ENCODE results near the gene IRS2.

Gene IRS2

DNA sequence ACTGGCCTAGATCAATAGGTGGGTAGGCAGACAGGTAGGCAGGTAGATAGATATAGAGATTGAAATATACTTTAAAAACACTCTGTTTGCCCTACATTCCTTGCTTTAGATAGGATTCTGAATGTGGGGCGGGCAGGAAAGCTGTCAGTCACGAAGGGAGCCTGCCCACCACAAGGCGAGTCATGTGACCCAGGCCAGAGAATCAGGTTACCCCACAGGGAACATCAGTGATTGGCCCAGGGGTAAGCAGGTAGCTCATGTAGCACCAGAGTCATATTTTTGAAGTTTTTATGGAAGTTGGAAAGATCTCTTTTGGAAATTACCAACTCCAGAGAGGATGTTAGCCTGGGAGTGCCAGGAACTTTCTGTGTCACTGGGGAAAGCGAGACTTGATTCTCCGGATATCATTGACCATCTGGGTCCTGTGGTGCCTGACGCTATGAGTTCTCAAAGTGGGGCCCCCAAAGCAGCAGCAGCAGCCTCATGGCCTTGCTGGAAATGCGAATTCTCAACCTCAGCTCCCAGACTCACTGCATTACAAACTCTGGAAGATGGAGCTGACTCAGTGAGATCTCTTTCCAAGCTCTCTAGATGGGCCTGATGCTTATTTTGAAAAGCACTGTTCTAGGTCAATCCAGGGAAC, 60.3 kb downstream of the IRS2 start:
- Histone ChIP-seq H3K27me3 (ENCODE audit: insufficient read depth, low read length) (no peaks in the 10 kb centered on the region), H3K27ac (ENCODE audit: low read length) (no peak overlapping the region), H3K4me1 (ENCODE audit: insufficient read depth, low read length) (peaks cover 11% of the 10 kb centered on the region; the same call in 1 of the 2 replicates), H3K36me3 (ENCODE audit: insufficient read depth, low read depth, low read length) (no peaks in the 10 kb centered on the region), H3K9ac (ENCODE audit: low read depth, low read length) (no peak overlapping the region), H3K9me3 (ENCODE audit: insufficient read depth, low read depth, low read length) (no peaks in the 10 kb centered on the region), H3K4me3 (ENCODE audit: low read length) (no peak overlapping the region)

DNA sequence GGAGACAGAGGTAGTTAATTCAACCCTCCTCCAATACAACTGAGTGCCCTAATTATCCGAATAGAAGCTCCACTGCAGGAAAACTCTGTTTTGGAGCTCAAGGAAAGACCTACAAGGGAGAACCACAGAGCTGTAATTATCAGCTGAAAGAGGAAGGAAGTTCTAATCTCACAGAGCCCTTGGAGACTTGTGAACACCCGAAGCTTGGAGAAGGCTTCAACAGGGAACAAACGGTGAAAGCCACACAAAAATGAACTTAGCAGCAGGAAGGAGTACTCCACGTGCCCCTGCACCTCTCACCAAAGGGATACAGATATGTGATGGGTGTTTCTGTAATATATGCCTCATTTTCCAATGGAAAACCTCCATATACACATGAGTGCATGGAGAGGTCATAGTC, 61.1 kb downstream of the IRS2 start:
- H3K9me3 ChIP-seq (ENCODE audit: insufficient read depth, low read depth, low read length): no peaks in the 10 kb centered on the region
- H3K9ac ChIP-seq (ENCODE audit: low read depth, low read length): no peak overlapping the region
- H3K4me3 ChIP-seq (ENCODE audit: low read length): no peak overlapping the region
- no peaks in the 10 kb centered on the region for H3K36me3 ChIP-seq (ENCODE audit: insufficient read depth, low read depth, low read length)
- H3K4me1 ChIP-seq (ENCODE audit: insufficient read depth, low read length): peaks cover 11% of the 10 kb centered on the region; the same call in 1 of the 2 replicates
- H3K27ac ChIP-seq (ENCODE audit: low read length): no peak overlapping the region
- H3K27me3 ChIP-seq (ENCODE audit: insufficient read depth, low read length): no peaks in the 10 kb centered on the region

- H3K27ac ChIP-seq (ENCODE audit: low read length): no peak overlapping the region
- peaks cover 10% of the 10 kb centered on the region; the same call in 1 of the 2 replicates for H3K4me1 ChIP-seq (ENCODE audit: insufficient read depth, low read length)
- no peaks in the 10 kb centered on the region for H3K27me3 ChIP-seq (ENCODE audit: insufficient read depth, low read length)
- no peaks in the 10 kb centered on the region for H3K36me3 ChIP-seq (ENCODE audit: insufficient read depth, low read depth, low read length)
- no peaks in the 10 kb centered on the region for H3K9me3 ChIP-seq (ENCODE audit: insufficient read depth, low read depth, low read length)
- no peak overlapping the region for H3K9ac ChIP-seq (ENCODE audit: low read depth, low read length)
- H3K4me3 ChIP-seq (ENCODE audit: low read length): no peak overlapping the region
Measured at GRCh38 chr13:109724603-109725002, 61.8 kb downstream of the IRS2 start.

DNA sequence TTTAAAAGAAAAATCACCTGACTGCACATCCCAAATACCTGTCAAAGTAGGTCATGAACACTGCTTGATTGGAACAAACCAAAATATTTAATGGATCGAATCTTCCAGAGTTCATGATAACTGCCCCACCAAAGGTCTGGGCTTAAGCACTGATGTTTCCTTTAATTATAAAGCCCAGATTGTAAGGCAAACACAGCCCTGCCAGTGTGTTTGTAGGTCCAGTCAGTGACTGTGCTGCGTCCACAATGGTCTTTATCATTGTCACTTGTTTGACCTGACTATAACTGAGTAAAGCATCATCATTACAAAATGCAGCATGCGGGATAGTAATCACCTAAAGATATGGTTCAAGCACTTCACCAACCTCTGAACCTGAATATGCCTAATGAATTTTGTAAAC, 63.3 kb downstream of the IRS2 start:
- Histone ChIP-seq H3K9ac (ENCODE audit: low read depth, low read length) (no peak overlapping the region), H3K27me3 (ENCODE audit: insufficient read depth, low read length) (no peaks in the 10 kb centered on the region), H3K4me1 (ENCODE audit: insufficient read depth, low read length) (peaks cover 3% of the 10 kb centered on the region; the same call in 1 of the 2 replicates), H3K27ac (ENCODE audit: low read length) (no peak overlapping the region), H3K9me3 (ENCODE audit: insufficient read depth, low read depth, low read length) (no peaks in the 10 kb centered on the region), H3K36me3 (ENCODE audit: insufficient read depth, low read depth, low read length) (no peaks in the 10 kb centered on the region), H3K4me3 (ENCODE audit: low read length) (no peak overlapping the region)

GRCh38 chr13:109722068-109722467, 64.3 kb downstream of the IRS2 start:
- H3K9ac ChIP-seq (ENCODE audit: low read depth, low read length): no peak overlapping the region
- no peak overlapping the region for H3K4me3 ChIP-seq (ENCODE audit: low read length)
- no peaks in the 10 kb centered on the region for H3K36me3 ChIP-seq (ENCODE audit: insufficient read depth, low read depth, low read length)
- no peaks in the 10 kb centered on the region for H3K9me3 ChIP-seq (ENCODE audit: insufficient read depth, low read depth, low read length)
- no peak overlapping the region for H3K27ac ChIP-seq (ENCODE audit: low read length)
- H3K27me3 ChIP-seq (ENCODE audit: insufficient read depth, low read length): no peaks in the 10 kb centered on the region
- H3K4me1 ChIP-seq (ENCODE audit: insufficient read depth, low read length): peaks cover 3% of the 10 kb centered on the region; the same call in 1 of the 2 replicates

GRCh38 chr13:109720758-109721184, 65.6 kb downstream of the IRS2 start:
- Histone ChIP-seq H3K9me3 (ENCODE audit: insufficient read depth, low read depth, low read length) (no peaks in the 10 kb centered on the region), H3K27me3 (ENCODE audit: insufficient read depth, low read length) (no peaks in the 10 kb centered on the region), H3K4me1 (ENCODE audit: insufficient read depth, low read length) (peaks cover 3% of the 10 kb centered on the region; the same call in 1 of the 2 replicates), H3K27ac (ENCODE audit: low read length) (no peak overlapping the region), H3K36me3 (ENCODE audit: insufficient read depth, low read depth, low read length) (no peaks in the 10 kb centered on the region), H3K9ac (ENCODE audit: low read depth, low read length) (no peak overlapping the region), H3K4me3 (ENCODE audit: low read length) (no peak overlapping the region)

GRCh38 chr13:109719962-109720646, 66.3 kb downstream of the IRS2 start:
- Histone ChIP-seq H3K9ac (ENCODE audit: low read depth, low read length) (no peak overlapping the region), H3K9me3 (ENCODE audit: insufficient read depth, low read depth, low read length) (no peaks in the 10 kb centered on the region), H3K4me3 (ENCODE audit: low read length) (no peak overlapping the region), H3K4me1 (ENCODE audit: insufficient read depth, low read length) (peaks cover 3% of the 10 kb centered on the region; the same call in 1 of the 2 replicates), H3K36me3 (ENCODE audit: insufficient read depth, low read depth, low read length) (no peaks in the 10 kb centered on the region), H3K27ac (ENCODE audit: low read length) (no peak overlapping the region), H3K27me3 (ENCODE audit: insufficient read depth, low read length) (no peaks in the 10 kb centered on the region)

DNA sequence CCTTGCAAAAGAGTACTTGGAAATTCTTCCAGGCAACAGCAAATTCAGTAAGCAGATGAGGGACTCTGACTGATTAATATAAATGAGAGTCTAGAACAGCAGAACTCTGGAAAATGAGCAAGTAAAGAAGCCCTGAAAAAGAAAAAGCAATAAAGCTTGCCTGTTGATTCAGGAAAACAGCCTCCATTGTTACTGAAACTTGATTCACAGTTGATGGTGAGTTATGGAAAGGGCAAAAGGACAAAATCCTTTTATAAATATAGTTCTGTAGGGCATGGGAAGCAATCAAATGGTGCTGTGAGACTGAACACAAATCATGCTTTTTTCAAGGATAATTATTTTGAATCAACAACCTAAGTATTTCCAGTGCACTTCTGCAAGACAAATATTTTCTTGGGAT, 67.7 kb downstream of the IRS2 start:
- H3K27ac ChIP-seq (ENCODE audit: low read length): no peak overlapping the region
- H3K9ac ChIP-seq (ENCODE audit: low read depth, low read length): no peak overlapping the region
- H3K9me3 ChIP-seq (ENCODE audit: insufficient read depth, low read depth, low read length): no peaks in the 10 kb centered on the region
- H3K27me3 ChIP-seq (ENCODE audit: insufficient read depth, low read length): no peaks in the 10 kb centered on the region
- peaks cover 3% of the 10 kb centered on the region; the same call in 1 of the 2 replicates for H3K4me1 ChIP-seq (ENCODE audit: insufficient read depth, low read length)
- H3K36me3 ChIP-seq (ENCODE audit: insufficient read depth, low read depth, low read length): no peaks in the 10 kb centered on the region
- H3K4me3 ChIP-seq (ENCODE audit: low read length): no peak overlapping the region

DNA sequence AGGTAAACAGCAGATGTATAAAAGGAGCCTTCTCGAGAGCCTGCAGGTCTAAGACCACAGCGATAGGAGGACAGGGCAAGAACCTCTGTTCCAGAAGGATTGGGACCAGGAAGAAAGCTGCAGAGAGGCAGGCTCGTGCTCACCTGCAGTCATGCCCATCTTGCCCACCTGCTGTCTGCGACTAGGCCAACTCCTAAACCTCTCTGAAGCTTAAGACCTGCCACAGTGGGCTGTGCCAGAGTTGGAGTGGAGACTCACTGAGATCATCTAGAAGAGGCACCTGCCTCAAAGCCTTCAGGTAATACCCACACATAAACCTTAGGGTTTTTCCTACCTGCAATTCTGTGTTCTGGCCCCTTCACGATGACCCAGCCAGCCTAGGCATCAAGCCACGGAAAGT, 68.7 kb downstream of the IRS2 start:
- H3K4me3 ChIP-seq (ENCODE audit: low read length): no peak overlapping the region
- no peak overlapping the region for H3K9ac ChIP-seq (ENCODE audit: low read depth, low read length)
- H3K27ac ChIP-seq (ENCODE audit: low read length): no peak overlapping the region
- no peaks in the 10 kb centered on the region for H3K36me3 ChIP-seq (ENCODE audit: insufficient read depth, low read depth, low read length)
- H3K27me3 ChIP-seq (ENCODE audit: insufficient read depth, low read length): no peaks in the 10 kb centered on the region
- H3K9me3 ChIP-seq (ENCODE audit: insufficient read depth, low read depth, low read length): no peaks in the 10 kb centered on the region
- H3K4me1 ChIP-seq (ENCODE audit: insufficient read depth, low read length): peaks cover under 1% of the 10 kb centered on the region; the same call in 1 of the 2 replicates

DNA sequence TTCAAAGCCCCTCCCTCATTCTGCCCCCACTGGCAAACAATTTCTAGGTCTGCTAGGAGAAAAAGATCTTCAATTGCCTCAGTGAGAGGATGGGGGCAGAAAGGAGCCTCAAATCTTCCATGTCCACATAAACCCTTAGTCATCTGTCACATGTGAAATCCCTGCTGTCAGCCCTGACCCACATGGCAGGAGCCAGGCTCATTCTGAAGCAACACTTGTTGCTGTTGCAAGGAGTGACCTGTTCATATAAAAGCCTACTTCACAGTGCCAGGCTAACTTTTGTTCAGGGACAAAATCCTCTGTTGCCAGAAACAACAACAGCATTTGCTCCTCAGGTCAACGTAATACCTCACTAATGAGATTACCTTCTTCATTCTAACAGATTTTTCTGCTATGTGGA, 70.5 kb downstream of the IRS2 start:
- Histone ChIP-seq H3K4me1 (ENCODE audit: insufficient read depth, low read length) (0 out of 2 replicates have a peak, but pooled peaks cover 3% of the 10 kb centered on the region), H3K36me3 (ENCODE audit: insufficient read depth, low read depth, low read length) (no peaks in the 10 kb centered on the region), H3K27ac (ENCODE audit: low read length) (no peak overlapping the region), H3K27me3 (ENCODE audit: insufficient read depth, low read length) (no peaks in the 10 kb centered on the region), H3K4me3 (ENCODE audit: low read length) (no peak overlapping the region), H3K9ac (ENCODE audit: low read depth, low read length) (no peak overlapping the region), H3K9me3 (ENCODE audit: insufficient read depth, low read depth, low read length) (no peaks in the 10 kb centered on the region)

- Histone ChIP-seq H3K27ac (ENCODE audit: low read length) (no peak overlapping the region), H3K36me3 (ENCODE audit: insufficient read depth, low read depth, low read length) (no peaks in the 10 kb centered on the region), H3K9me3 (ENCODE audit: insufficient read depth, low read depth, low read length) (peaks cover 2% of the 10 kb centered on the region; the same call in 1 of the 2 replicates), H3K4me1 (ENCODE audit: insufficient read depth, low read length) (0 out of 2 replicates have a peak, but pooled peaks cover 3% of the 10 kb centered on the region), H3K27me3 (ENCODE audit: insufficient read depth, low read length) (no peaks in the 10 kb centered on the region), H3K9ac (ENCODE audit: low read depth, low read length) (no peak overlapping the region), H3K4me3 (ENCODE audit: low read length) (no peak overlapping the region)
Measured at GRCh38 chr13:109713681-109714080, 72.7 kb downstream of the IRS2 start.

Data from iPS-20b (cell line).